PC-3 (cell line): ENCODE measurements around the gene KREMEN2. TPM values are rescaled to one million over a fixed set of nuclear protein-coding genes. Genes with fewer than 3 reads are reported as not detected.

Experiments used
- ATAC-seq: fragments of 200-7000 bp; cut with Tn5 transposase; 2 replicates; pipeline ENCODE4 v1.9.1; 2020; ENCODE audit warnings: mild to moderate bottlenecking, moderate library complexity
- BruUV-seq: library from RNA; stranded (reverse); fragments of 400-500 nt; replicated peaks from 2 replicates; lab custom pipeline; 2021; lab: Mats Ljungman, UMichigan
- CTCF ChIA-PET: fragments of 300-600 bp; sonication (Branson Sonifier 250); formaldehyde crosslinking; loops from one replicate; lab custom pipeline; 2022; ENCODE audit warnings: antibody characterized with exemption; lab: Charles Lee
- POLR2A ChIA-PET: fragments of 300-600 bp; sonication (Branson Sonifier 250); formaldehyde crosslinking; loops from one replicate; lab custom pipeline; 2022; ENCODE audit warnings: antibody characterized with exemption; ENCODE audit not compliant: unreplicated experiment; lab: Charles Lee
- DNase-seq: peaks from one replicate; pipeline ENCODE4 v3.0.0-alpha.2; 2015
- H2AFZ ChIP-seq: fragments of 300-600 bp; sonication (generic); 2 replicates; pipeline ENCODE4 v1.6.0; 2016; ENCODE audit warnings: antibody characterized with exemption, low read length
- H3F3A ChIP-seq: fragments of 300-600 bp; sonication (generic); one replicate; pipeline ENCODE4 v1.6.0; 2017; ENCODE audit warnings: antibody characterized with exemption, low read length, control low read depth, mild to moderate bottlenecking; ENCODE audit not compliant: unreplicated experiment
- H3K27ac ChIP-seq: fragments of 300-600 bp; sonication (generic); 2 replicates; pipeline ENCODE4 v1.5.1; 2016; ENCODE audit warnings: mild to moderate bottlenecking, low read length
- H3K27me3 ChIP-seq: fragments of 300-600 bp; sonication (generic); 2 replicates; pipeline ENCODE4 v1.6.1; 2016; ENCODE audit warnings: low read length, mixed read lengths
- H3K36me3 ChIP-seq: fragments of 300-600 bp; sonication (generic); 2 replicates; pipeline ENCODE4 v1.6.1; 2016; ENCODE audit warnings: low read depth, mixed run types, low read length, mixed read lengths
- H3K4me1 ChIP-seq: fragments of 300-600 bp; sonication (generic); 2 replicates; pipeline ENCODE4 v1.5.1; 2016; ENCODE audit warnings: low read length; ENCODE audit not compliant: insufficient read depth
- H3K4me2 ChIP-seq: fragments of 300-600 bp; sonication (generic); 2 replicates; pipeline ENCODE4 v1.6.0; 2016; ENCODE audit warnings: low read length
- H3K4me3 ChIP-seq: fragments of 300-600 bp; sonication (generic); 2 replicates; pipeline ENCODE4 v1.5.1; 2016; ENCODE audit warnings: mild to moderate bottlenecking, low read length, mixed read lengths
- H3K79me2 ChIP-seq: fragments of 300-600 bp; sonication (generic); 2 replicates; pipeline ENCODE4 v1.6.1; 2017; ENCODE audit warnings: low read length, mixed read lengths
- H3K9ac ChIP-seq: fragments of 300-600 bp; sonication (generic); 2 replicates; pipeline ENCODE4 v1.6.0; 2016; ENCODE audit warnings: mild to moderate bottlenecking, low read length
- H3K9me2 ChIP-seq: fragments of 300-600 bp; sonication (generic); replicated peaks from 2 replicates; pipeline ENCODE4 v1.6.1; 2016; ENCODE audit warnings: mixed run types, low read length, mixed read lengths
- H3K9me3 ChIP-seq: fragments of 300-600 bp; sonication (generic); 2 replicates; pipeline ENCODE4 v1.6.1; 2016; ENCODE audit warnings: low read length, mixed read lengths
- H4K20me1 ChIP-seq: fragments of 300-600 bp; sonication (generic); 2 replicates; pipeline ENCODE4 v1.6.1; 2016; ENCODE audit warnings: low read length, mixed read lengths
- CTCF ChIP-seq: fragments of 300-600 bp; sonication (generic); conservative IDR thresholded peaks from 2 replicates; pipeline ENCODE4 v1.5.1; 2017; ENCODE audit warnings: antibody characterized with exemption, low read depth, mild to moderate bottlenecking, low read length
- EZH2 ChIP-seq: fragments of 300-600 bp; sonication (generic); IDR thresholded peaks from one replicate; pipeline ENCODE4 v1.6.1; 2017; ENCODE audit warnings: antibody characterized with exemption, mild to moderate bottlenecking, low read length; ENCODE audit not compliant: unreplicated experiment
- EZH2phosphoT487 ChIP-seq: fragments of 300-600 bp; sonication (generic); IDR thresholded peaks from 2 replicates; pipeline ENCODE4 v1.6.1; 2018; ENCODE audit warnings: mild to moderate bottlenecking, antibody characterized with exemption, low read length, borderline replicate concordance
- intact Hi-C: fragments of 100-400 bp; cut with micrococcal nuclease; formaldehyde crosslinking; loops from 2 replicates; pipeline ENCODE4 v1.9.0; 2023
- total RNA-seq: library from RNA; depleted of rRNA; stranded (reverse); fragments of >200 nt; gene quantifications from 2 replicates; pipeline ENCODE4 v1.2.3, GENCODE V29; 2014

KREMEN2 gene
- total RNA-seq, 1 experiment from 2014 or later = 3.6 TPM

- H3K4me1 ChIP-seq = no peaks in the 10 kb centered on the region
- H4K20me1 ChIP-seq = no peaks in the 10 kb centered on the region
- BruUV-seq = TSS peak; percentile 58
- no peaks in the 10 kb centered on the region for H3K36me3 ChIP-seq
- no peak overlapping the region for H2AFZ ChIP-seq
- intact Hi-C loops = no loop called here
- no peak overlapping the region for H3K4me3 ChIP-seq
- H3F3A ChIP-seq = no peaks in the 10 kb centered on the region
- H3K9me3 ChIP-seq = no peaks in the 10 kb centered on the region
- H3K27me3 ChIP-seq = no peaks in the 10 kb centered on the region
- DNase-seq (no peak), ATAC-seq (no peak)
- no peak for TF ChIP-seq CTCF
- TF ChIP-seq EZH2phosphoT487 = no peak
- no peak for TF ChIP-seq EZH2
- no peaks in the 10 kb centered on the region for H3K79me2 ChIP-seq
- ChIA-PET POLR2A (no interaction called here), CTCF (no interaction called here)
- H3K9me2 ChIP-seq = no peaks in the 10 kb centered on the region
- H3K4me2 ChIP-seq = no peak overlapping the region
- H3K27ac ChIP-seq = no peak overlapping the region
- no peak overlapping the region for H3K9ac ChIP-seq
Measured at GRCh38 chr16:2948807-2949704, 15.0 kb upstream of the KREMEN2 start.

- H3K79me2 ChIP-seq = no peaks in the 10 kb centered on the region
- no peak overlapping the region for H3K4me2 ChIP-seq
- DNase-seq (no peak), ATAC-seq (no peak)
- H2AFZ ChIP-seq = no peak overlapping the region
- H3K4me1 ChIP-seq = no peaks in the 10 kb centered on the region
- H3K9me3 ChIP-seq = no peaks in the 10 kb centered on the region
- POLR2A ChIA-PET = no interaction called here
- H3K4me3 ChIP-seq = no peak overlapping the region
- intact Hi-C loops = no loop called here
- CTCF ChIA-PET = interaction anchor here (0.6 kb wide), 1 partner anchor 15 kb away, joined by 15 read pairs; no protein-coding TSS in a partner anchor
- no TSS peak for BruUV-seq
- no peaks in the 10 kb centered on the region for H4K20me1 ChIP-seq
- H3K9ac ChIP-seq = no peak overlapping the region
- H3K9me2 ChIP-seq = no peaks in the 10 kb centered on the region
- no peaks in the 10 kb centered on the region for H3K27me3 ChIP-seq
- no peaks in the 10 kb centered on the region for H3F3A ChIP-seq
- no peaks in the 10 kb centered on the region for H3K36me3 ChIP-seq
- no peak for TF ChIP-seq EZH2
- TF ChIP-seq EZH2phosphoT487 = no peak
- TF ChIP-seq CTCF = no peak
- H3K27ac ChIP-seq = no peak overlapping the region
Measured at GRCh38 chr16:2949705-2950352, 14.2 kb upstream of the KREMEN2 start.
